Measurements from ENCODE around the gene MYOZ1. TPM values are rescaled to one million over a fixed set of nuclear protein-coding genes. Genes with fewer than 3 reads are reported as not detected.
A peak's percentile ranks its signal among the peaks of the same experiment; 100 is the strongest.
"Not testable (repeated sequence)": the region's sequence is repeated elsewhere in the genome, so short reads cannot be mapped to it uniquely, and the experiment has no call there.

Gene MYOZ1
- total and polyA plus RNA-seq, 4 donors = 1.3 to 4.2 (median 1.9) TPM

DNA sequence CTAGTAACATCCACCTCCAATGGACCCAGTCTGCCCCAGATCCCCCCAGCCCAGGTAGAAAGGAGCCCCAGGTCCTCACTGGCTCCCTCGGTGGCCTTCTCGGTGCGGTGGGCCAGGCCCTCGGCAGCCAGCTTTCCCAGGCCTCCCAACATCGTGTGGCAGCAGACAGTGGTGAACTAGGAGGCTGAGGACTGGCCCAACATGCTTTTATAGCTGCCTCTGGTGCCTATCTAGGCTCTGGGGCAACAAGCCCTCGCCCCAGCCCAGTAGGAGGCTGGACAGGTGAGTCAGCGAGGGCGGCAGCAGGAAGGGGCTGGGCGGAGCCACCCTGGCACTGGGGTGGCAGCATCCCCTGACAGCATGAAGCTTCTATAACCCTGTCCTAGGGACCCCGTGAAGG, 22.3 kb upstream of the MYOZ1 start:
- H3K27ac ChIP-seq (ENCODE audit: low read depth, low read length) = not testable (repeated sequence)
- 82% methylated on average over 4 of the region's 10 CpGs for WGBS (ENCODE audit: insufficient coverage)

DNA sequence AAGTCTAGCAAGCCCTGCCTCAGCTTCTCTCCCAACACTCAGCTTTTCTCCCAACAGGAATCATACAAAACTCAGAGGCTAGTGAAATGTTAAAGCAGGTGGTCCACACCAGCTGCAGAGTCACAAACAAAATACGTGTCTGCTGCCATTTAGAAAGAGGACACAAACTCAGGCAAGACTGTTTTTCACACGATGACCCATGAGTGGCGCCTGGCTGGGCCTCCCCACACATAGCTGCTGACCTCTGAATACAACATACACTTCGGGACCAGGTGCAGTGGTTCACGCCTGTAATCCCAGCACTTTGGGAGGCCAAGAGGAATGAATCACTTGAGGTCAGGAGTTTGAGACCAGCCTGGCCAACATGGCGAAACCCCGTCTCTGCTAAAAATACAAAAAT, 21.4 kb upstream of the MYOZ1 start:
- not testable (repeated sequence) for DNase-seq (ENCODE audit: low read depth in 4 of 6, low spot score in 6 of 6); H3K4me1 ChIP-seq (ENCODE audit: control insufficient read depth, insufficient read depth, low read length); H3K27ac ChIP-seq (ENCODE audit: low read depth, low read length); H3K4me3 ChIP-seq (ENCODE audit: low read depth, low read length); H3K27me3 ChIP-seq (ENCODE audit: control insufficient read depth, insufficient read depth, low read length); H3K9me3 ChIP-seq (ENCODE audit: control insufficient read depth, insufficient read depth, low read length); H3K36me3 ChIP-seq (ENCODE audit: control insufficient read depth, insufficient read depth, low read length)
- 80% methylated on average over 3 of the region's 7 CpGs for WGBS (ENCODE audit: insufficient coverage)

More for the DNA sequence above, 22.3 kb upstream of the MYOZ1 start:
- not testable (repeated sequence) for H3K36me3 ChIP-seq (ENCODE audit: control insufficient read depth, insufficient read depth, low read length); H3K4me1 ChIP-seq (ENCODE audit: control insufficient read depth, insufficient read depth, low read length); H3K9me3 ChIP-seq (ENCODE audit: control insufficient read depth, insufficient read depth, low read length); H3K27me3 ChIP-seq (ENCODE audit: control insufficient read depth, insufficient read depth, low read length); H3K4me3 ChIP-seq (ENCODE audit: low read depth, low read length); DNase-seq (ENCODE audit: low read depth in 4 of 6, low spot score in 6 of 6)

DNA sequence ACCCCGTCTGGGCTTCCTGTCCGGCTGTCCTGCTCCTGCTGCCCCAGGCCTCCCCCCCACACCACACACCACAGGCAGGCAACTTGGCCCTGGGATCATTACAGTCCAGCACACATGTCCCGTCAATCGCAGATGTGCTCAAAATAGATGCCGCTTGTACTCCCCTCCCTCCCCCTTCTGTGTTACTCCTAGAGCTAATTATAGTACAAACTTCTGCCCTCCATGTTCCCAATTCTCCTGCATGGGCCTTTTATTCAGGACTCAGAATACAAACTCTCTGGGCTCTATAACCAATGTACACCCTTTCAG, 14.7 kb upstream of the MYOZ1 start, which contains the start of gene SYNPO2L:
TSS of gene SYNPO2L (minus strand) at position 40 of the 309 bp plus-strand sequence. CDS start 107 bp downstream, outside the sequence.
- H3K4me1 ChIP-seq (ENCODE audit: control insufficient read depth, insufficient read depth, low read length) = peaks cover 3% of the 10 kb centered on the region
- H3K4me3 ChIP-seq (ENCODE audit: low read depth, low read length) = no peak within 1 kb of the TSS
- peaks cover 8% of the 10 kb centered on the region for H3K36me3 ChIP-seq (ENCODE audit: control insufficient read depth, insufficient read depth, low read length)
- no peaks in the 10 kb centered on the region for H3K9me3 ChIP-seq (ENCODE audit: control insufficient read depth, insufficient read depth, low read length)
- DNase-seq (ENCODE audit: low read depth in 4 of 6, low spot score in 6 of 6) = no peak
- WGBS (ENCODE audit: insufficient coverage) = 85% methylated on average over 5 of the region's 5 CpGs
- H3K27ac ChIP-seq (ENCODE audit: low read depth, low read length) = no peak within 1 kb of the TSS
- H3K27me3 ChIP-seq (ENCODE audit: control insufficient read depth, insufficient read depth, low read length) = no peaks in the 10 kb centered on the region

DNA sequence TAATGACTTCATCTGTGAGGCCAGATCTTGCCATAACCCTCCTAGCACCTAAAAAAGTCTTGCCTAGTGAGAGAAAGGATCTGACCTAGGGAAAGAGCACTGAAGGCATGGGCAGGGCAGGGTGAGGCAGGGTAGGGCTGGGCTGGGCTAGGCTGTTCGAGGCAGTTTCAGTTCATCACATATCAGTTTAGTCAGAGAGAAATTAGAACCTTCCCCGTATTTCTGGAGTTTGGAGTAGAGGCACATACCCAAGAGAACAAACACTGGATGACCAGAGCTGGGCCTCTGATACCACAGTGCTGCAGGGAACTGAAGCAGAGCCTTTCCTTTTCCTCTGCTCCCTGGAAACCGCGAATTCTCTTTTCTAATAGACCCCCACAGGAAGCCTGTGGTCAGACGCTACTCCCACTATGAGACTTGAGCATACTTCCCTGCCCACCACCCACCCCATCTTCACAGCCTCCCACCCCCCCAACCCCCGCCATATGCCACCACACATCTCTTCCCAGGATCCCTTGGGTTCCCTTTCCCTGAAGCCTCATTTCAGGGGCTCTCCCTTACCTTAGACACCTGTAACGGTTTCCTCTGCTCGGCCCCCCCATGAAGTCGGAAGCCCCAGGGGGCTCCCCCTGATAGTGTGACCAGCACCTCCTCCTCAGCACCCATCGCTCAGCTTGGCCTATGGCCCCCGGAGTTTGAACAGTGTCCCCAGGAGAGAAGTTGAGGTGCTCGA, 14.1 kb upstream of the MYOZ1 start:
- no peak overlapping the region for H3K27ac ChIP-seq (ENCODE audit: low read depth, low read length)
- H3K4me1 ChIP-seq (ENCODE audit: control insufficient read depth, insufficient read depth, low read length) = peaks cover 6% of the 10 kb centered on the region
- H3K27me3 ChIP-seq (ENCODE audit: control insufficient read depth, insufficient read depth, low read length) = no peaks in the 10 kb centered on the region
- DNase-seq (ENCODE audit: low read depth in 4 of 6, low spot score in 6 of 6) = no peak
- WGBS (ENCODE audit: insufficient coverage) = 84% methylated on average over 10 of the region's 12 CpGs
- H3K4me3 ChIP-seq (ENCODE audit: low read depth, low read length) = no peak overlapping the region
- H3K9me3 ChIP-seq (ENCODE audit: control insufficient read depth, insufficient read depth, low read length) = no peaks in the 10 kb centered on the region
- peaks cover 8% of the 10 kb centered on the region for H3K36me3 ChIP-seq (ENCODE audit: control insufficient read depth, insufficient read depth, low read length)

DNA sequence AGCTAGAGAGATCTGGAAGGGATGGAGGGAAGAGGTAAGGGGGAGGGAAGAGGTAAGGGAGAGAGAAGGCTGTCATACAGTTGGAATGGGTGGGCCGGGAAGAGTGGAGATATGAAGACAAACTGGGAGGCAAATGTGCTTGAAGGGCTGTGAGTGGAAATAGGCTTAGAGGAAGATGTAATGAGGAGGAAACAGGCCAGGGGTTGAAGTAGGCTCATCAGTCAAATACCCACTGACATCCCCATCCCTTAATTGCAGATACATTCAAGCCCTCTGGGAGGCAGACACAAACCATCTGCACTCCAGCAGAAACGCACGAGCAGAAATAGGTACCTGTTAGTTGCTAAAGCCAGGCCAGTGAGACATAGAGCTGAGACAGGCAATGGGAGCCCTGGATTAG, 12.4 kb upstream of the MYOZ1 start:
- 77% methylated on average over 3 of the region's 3 CpGs for WGBS (ENCODE audit: insufficient coverage)
- DNase-seq (ENCODE audit: low read depth in 4 of 6, low spot score in 6 of 6) = no peak
- H3K9me3 ChIP-seq (ENCODE audit: control insufficient read depth, insufficient read depth, low read length) = no peaks in the 10 kb centered on the region
- H3K4me3 ChIP-seq (ENCODE audit: low read depth, low read length) = no peak overlapping the region
- peaks cover 8% of the 10 kb centered on the region for H3K36me3 ChIP-seq (ENCODE audit: control insufficient read depth, insufficient read depth, low read length)
- H3K27me3 ChIP-seq (ENCODE audit: control insufficient read depth, insufficient read depth, low read length) = no peaks in the 10 kb centered on the region
- H3K27ac ChIP-seq (ENCODE audit: low read depth, low read length) = no peak overlapping the region
- H3K4me1 ChIP-seq (ENCODE audit: control insufficient read depth, insufficient read depth, low read length) = peaks cover 13% of the 10 kb centered on the region

DNA sequence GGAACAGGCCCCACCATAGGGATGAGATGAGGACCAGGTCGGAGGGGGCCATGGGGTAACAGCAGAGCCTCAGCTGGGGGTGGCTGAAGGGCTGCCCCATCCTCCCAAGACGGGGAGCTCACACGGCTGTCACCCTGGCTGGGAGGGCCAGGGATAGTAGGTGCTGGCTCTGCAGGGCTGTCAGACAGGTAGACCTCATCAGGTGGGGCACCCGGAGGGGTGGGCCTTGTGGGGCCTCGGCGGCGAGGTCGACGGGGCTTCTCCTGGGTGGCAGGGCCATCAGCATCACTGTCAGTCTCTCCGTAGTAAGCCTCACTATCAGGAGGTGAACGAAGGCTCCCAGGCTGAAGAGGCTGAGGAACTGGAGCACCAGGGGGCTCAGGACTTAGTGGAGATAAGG, 11.9 kb upstream of the MYOZ1 start:
- Histone ChIP-seq H3K27me3 (ENCODE audit: control insufficient read depth, insufficient read depth, low read length) (no peaks in the 10 kb centered on the region), H3K4me1 (ENCODE audit: control insufficient read depth, insufficient read depth, low read length) (peaks cover 19% of the 10 kb centered on the region), H3K36me3 (ENCODE audit: control insufficient read depth, insufficient read depth, low read length) (peaks cover 8% of the 10 kb centered on the region), H3K4me3 (ENCODE audit: low read depth, low read length) (no peak overlapping the region), H3K27ac (ENCODE audit: low read depth, low read length) (no peak overlapping the region), H3K9me3 (ENCODE audit: control insufficient read depth, insufficient read depth, low read length) (no peaks in the 10 kb centered on the region)
- 92% methylated on average over 11 of the region's 11 CpGs for WGBS (ENCODE audit: insufficient coverage)
- no peak for DNase-seq (ENCODE audit: low read depth in 4 of 6, low spot score in 6 of 6)

DNA sequence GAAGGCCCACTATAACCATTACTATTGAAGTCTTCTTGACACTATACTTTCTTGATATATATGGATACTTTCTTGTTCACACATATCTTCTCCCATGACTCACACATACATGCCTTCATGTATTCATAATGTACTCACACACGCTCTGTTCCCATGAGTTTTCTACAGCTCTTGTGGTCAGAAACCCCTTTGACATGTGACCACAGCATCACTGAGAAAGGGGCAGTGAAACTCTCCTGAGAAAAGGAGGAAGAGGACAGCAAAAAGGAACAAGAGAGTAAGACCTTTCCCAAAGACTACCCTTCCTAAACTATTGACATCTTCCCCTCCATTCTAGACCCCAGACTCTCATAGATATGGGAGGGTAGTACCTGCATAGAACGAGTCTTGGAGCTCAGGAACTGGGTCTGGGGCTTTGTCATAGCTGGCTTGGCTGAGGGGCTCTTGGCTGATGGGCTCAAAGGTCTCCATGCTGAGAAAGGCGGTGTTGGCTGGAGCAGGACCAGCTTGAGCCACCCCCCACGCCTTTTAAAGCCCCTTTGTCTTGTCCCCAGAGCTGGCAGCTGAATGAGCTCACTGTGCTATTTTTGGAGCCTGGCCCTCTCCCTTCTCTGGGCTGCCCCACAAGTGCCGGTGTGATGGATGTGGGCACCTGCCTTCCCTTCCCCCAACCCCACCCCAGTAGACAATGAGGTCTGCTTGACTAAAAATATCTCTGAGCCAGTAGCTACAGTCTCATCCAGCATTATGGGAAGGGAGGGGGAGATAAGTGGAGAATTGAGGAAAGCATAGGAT, 9.5 kb upstream of the MYOZ1 start:
- WGBS (ENCODE audit: insufficient coverage) = 40% methylated on average over 1 of the region's 5 CpGs
- Histone ChIP-seq H3K4me1 (ENCODE audit: control insufficient read depth, insufficient read depth, low read length) (peaks cover 37% of the 10 kb centered on the region), H3K4me3 (ENCODE audit: low read depth, low read length) (no peak overlapping the region), H3K36me3 (ENCODE audit: control insufficient read depth, insufficient read depth, low read length) (peaks cover 9% of the 10 kb centered on the region), H3K27me3 (ENCODE audit: control insufficient read depth, insufficient read depth, low read length) (no peaks in the 10 kb centered on the region), H3K9me3 (ENCODE audit: control insufficient read depth, insufficient read depth, low read length) (no peaks in the 10 kb centered on the region), H3K27ac (ENCODE audit: low read depth, low read length) (no peak overlapping the region)
- DNase-seq (ENCODE audit: low read depth in 4 of 6, low spot score in 6 of 6) = peak in 2 of 6 donors; percentile 43 to 60

DNA sequence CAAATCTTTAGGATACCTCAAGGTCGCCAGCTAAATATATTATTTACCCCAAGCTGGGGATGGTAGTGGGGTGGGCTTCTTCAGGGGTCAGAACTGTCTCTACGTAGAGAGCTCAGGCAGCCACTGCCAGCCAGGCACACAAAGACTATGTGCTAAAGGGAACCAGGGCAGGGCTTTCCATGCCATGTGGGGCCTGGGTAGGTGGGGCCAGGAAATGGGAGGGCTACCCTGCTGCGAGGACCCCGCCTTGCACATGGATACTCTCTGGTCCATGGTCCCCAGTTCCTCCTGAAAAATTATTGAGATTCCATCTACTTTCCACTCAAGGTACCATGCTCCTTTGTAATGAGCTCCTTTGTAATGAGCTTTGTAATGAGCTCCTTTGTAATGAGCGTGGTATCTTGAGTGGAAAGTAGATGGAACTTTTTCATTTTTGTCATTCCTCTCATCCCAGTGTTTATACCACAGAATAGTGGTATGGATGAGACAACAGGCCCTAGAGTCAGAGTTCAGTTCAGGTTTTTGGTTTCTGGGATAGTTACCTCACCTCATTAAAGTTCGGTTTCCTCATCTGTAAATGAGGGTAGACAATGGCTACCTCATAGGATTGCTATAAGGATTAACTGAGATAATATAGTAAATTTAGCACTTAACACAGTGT, 8.7 kb upstream of the MYOZ1 start:
- H3K4me3 ChIP-seq (ENCODE audit: low read depth, low read length) = no peak overlapping the region
- no peaks in the 10 kb centered on the region for H3K9me3 ChIP-seq (ENCODE audit: control insufficient read depth, insufficient read depth, low read length)
- 88% methylated on average over 1 of the region's 6 CpGs for WGBS (ENCODE audit: insufficient coverage)
- H3K27me3 ChIP-seq (ENCODE audit: control insufficient read depth, insufficient read depth, low read length) = no peaks in the 10 kb centered on the region
- H3K36me3 ChIP-seq (ENCODE audit: control insufficient read depth, insufficient read depth, low read length) = peaks cover 9% of the 10 kb centered on the region
- no peak for DNase-seq (ENCODE audit: low read depth in 4 of 6, low spot score in 6 of 6)
- no peak overlapping the region for H3K27ac ChIP-seq (ENCODE audit: low read depth, low read length)
- H3K4me1 ChIP-seq (ENCODE audit: control insufficient read depth, insufficient read depth, low read length) = peaks cover 37% of the 10 kb centered on the region

DNA sequence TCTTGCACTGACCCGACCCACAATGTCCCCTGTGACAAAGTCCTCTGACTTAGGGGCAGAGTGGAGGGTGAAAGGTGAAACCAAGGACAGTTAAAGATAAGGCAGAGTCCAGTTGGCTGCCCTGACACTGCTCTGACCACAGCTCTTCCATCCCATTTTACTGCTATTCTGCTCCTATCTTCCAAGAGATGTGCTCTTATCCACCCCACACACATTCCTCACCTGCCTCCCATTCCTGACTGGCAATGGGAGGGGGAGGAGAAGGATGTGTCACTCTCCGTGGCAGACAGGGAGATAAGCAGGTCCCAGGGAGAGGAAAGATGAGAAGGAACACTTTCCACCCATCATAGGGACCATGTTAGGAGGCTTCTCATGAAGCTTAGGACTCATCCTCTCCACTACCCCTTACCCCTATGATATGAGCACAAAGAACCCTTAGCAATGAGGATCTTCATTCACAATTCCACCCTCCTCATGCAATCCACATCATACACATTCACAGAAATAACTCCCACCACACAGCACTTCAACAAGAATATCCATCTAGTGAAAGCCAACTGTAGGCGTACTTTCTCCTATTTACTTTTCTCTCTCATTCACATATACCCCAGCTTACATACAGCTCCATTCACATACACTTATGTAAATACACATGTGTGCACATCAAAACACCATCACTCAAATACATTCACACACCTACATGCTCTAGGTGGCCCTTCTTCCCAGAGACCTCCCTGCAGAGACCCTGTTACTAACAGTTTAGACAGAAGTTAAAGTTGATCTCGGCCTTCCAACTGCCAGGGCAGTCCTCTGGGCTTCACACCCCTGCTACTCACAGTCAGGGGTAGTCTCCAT, 7.9 kb upstream of the MYOZ1 start:
- peaks cover 9% of the 10 kb centered on the region for H3K36me3 ChIP-seq (ENCODE audit: control insufficient read depth, insufficient read depth, low read length)
- H3K27me3 ChIP-seq (ENCODE audit: control insufficient read depth, insufficient read depth, low read length) = no peaks in the 10 kb centered on the region
- H3K4me1 ChIP-seq (ENCODE audit: control insufficient read depth, insufficient read depth, low read length) = peaks cover 37% of the 10 kb centered on the region
- peak overlapping the region; percentile 75 for H3K4me3 ChIP-seq (ENCODE audit: low read depth, low read length)
- WGBS (ENCODE audit: insufficient coverage) = 100% methylated on average over 1 of the region's 4 CpGs
- DNase-seq (ENCODE audit: low read depth in 4 of 6, low spot score in 6 of 6) = no peak
- H3K9me3 ChIP-seq (ENCODE audit: control insufficient read depth, insufficient read depth, low read length) = no peaks in the 10 kb centered on the region
- no peak overlapping the region for H3K27ac ChIP-seq (ENCODE audit: low read depth, low read length)
